ENCODE measurements around the gene SLC25A39.

Gene SLC25A39

DNA sequence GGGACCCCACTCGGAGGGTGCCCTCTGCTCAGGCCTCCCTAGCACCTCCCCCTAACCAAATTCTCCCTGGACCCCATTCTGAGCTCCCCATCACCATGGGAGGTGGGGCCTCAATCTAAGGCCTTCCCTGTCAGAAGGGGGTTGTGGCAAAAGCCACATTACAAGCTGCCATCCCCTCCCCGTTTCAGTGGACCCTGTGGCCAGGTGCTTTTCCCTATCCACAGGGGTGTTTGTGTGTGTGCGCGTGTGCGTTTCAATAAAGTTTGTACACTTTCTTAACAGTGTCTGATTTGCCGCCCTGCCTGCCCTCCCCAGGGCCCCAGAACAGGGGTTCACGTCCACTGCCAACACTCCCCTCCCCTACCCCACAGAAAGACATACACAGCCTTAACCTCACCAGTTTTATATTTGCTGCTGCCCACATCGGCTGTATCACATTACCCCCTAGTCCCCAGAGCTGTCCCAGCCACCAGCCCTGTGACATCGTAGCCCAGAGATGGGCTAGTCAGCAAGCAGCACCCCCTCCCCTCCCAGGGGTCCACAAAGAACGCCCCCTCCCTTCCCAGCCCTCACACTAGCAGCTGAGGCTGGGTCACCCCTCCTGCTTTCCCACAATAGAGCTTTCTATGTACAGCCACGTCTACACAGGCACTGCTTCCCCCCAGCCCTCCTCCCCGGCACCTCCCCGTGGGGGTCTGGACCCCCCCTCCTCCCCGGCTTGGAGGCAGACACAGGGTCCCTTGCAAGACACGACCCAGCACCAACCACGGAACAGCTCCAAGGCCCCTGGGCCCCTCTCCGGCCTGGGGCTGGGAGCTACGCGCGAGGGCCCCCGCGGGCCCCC lies 28.4 kb upstream of the SLC25A39 start:
- no peak for DNase-seq (ENCODE audit: low read depth)
- TF ChIP-seq, protein P1, sequence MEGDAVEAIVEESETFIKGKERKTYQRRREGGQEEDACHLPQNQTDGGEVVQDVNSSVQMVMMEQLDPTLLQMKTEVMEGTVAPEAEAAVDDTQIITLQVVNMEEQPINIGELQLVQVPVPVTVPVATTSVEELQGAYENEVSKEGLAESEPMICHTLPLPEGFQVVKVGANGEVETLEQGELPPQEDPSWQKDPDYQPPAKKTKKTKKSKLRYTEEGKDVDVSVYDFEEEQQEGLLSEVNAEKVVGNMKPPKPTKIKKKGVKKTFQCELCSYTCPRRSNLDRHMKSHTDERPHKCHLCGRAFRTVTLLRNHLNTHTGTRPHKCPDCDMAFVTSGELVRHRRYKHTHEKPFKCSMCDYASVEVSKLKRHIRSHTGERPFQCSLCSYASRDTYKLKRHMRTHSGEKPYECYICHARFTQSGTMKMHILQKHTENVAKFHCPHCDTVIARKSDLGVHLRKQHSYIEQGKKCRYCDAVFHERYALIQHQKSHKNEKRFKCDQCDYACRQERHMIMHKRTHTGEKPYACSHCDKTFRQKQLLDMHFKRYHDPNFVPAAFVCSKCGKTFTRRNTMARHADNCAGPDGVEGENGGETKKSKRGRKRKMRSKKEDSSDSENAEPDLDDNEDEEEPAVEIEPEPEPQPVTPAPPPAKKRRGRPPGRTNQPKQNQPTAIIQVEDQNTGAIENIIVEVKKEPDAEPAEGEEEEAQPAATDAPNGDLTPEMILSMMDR (conservative IDR thresholded peaks at IDR 0.05; ENCODE audit: low read length): no peak
- no peak overlapping the region for H3K4me3 ChIP-seq (ENCODE audit: low read length)

DNA sequence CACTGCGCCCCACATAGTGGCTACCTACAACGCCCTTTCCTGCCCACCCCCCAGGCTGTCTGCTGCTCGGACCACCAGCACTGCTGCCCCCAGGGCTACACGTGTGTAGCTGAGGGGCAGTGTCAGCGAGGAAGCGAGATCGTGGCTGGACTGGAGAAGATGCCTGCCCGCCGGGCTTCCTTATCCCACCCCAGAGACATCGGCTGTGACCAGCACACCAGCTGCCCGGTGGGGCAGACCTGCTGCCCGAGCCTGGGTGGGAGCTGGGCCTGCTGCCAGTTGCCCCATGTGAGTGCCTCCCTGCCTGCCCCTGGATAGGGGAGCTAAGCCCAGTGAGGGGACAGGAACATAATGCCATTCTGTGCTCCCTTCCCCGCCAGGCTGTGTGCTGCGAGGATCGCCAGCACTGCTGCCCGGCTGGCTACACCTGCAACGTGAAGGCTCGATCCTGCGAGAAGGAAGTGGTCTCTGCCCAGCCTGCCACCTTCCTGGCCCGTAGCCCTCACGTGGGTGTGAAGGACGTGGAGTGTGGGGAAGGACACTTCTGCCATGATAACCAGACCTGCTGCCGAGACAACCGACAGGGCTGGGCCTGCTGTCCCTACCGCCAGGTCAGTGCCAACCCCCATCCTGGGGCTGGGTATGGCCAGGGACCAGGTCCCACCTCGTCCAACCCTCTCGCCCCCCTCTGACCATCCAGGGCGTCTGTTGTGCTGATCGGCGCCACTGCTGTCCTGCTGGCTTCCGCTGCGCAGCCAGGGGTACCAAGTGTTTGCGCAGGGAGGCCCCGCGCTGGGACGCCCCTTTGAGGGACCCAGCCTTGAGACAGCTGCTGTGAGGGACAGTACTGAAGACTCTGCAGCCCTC lies 27.6 kb upstream of the SLC25A39 start:
- TF ChIP-seq, protein P1 (conservative IDR thresholded peaks at IDR 0.05; ENCODE audit: low read length): no peak

DNA sequence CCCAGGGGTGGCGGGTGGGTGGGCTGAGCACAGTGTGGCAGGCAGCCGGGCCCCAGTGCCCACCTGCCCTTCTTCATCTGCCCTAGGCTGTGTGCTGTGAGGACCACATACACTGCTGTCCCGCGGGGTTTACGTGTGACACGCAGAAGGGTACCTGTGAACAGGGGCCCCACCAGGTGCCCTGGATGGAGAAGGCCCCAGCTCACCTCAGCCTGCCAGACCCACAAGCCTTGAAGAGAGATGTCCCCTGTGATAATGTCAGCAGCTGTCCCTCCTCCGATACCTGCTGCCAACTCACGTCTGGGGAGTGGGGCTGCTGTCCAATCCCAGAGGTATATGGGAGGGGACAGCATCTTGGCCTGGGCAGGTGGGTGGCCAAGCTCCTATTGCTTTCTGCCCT lies 26.8 kb upstream of the SLC25A39 start:
- no peak for DNase-seq (ENCODE audit: low read depth)
- TF ChIP-seq, protein P1 (conservative IDR thresholded peaks at IDR 0.05; ENCODE audit: low read length): no peak
- H3K4me3 ChIP-seq (ENCODE audit: low read length): no peak overlapping the region

More for the DNA sequence above, 27.6 kb upstream of the SLC25A39 start:
- H3K4me3 ChIP-seq (ENCODE audit: low read length): no peak overlapping the region
- DNase-seq (ENCODE audit: low read depth): no peak

DNA sequence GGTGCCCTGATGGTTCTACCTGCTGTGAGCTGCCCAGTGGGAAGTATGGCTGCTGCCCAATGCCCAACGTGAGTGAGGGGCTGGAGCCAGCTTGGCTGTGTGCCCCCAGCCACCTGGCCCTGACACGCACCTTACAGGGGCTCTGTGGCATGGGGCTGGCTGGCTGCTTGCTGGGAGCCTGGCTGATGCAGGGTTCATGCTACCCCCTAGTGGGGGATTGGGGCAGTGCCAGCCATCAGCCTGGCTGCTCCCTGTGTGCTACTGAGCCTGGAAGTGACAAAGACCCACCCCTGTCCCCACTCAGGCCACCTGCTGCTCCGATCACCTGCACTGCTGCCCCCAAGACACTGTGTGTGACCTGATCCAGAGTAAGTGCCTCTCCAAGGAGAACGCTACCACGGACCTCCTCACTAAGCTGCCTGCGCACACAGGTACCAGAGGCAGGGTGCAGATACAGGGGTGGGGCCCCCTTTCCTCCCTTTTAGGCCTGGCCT lies 26.2 kb upstream of the SLC25A39 start:
- DNase-seq (ENCODE audit: low read depth): peak; percentile 43
- no peak overlapping the region for H3K4me3 ChIP-seq (ENCODE audit: low read length)
- TF ChIP-seq, protein P1 (conservative IDR thresholded peaks at IDR 0.05; ENCODE audit: low read length): peak; percentile 70

DNA sequence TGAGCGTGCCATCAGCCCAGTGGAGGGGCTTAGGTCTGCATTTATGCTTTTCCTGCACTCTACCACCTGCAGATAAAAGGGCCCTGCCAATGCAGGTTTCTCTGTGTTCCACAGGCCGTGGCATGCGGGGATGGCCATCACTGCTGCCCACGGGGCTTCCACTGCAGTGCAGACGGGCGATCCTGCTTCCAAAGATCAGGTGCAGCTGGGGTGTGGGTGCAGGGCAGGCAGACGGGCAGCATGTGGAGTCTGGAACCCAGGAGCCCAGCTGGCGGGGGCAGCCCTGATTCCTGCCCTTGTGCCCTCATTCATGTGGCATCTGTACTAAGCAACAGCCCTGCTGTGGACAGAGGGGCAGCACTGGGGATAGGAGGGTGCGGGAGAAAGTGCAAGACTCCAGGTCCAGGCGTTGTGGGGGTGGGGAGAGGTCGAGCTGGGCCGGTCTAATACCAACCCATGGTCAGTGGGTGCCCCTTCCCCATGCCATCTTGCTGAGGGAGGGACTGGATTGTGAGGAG lies 25.0 kb upstream of the SLC25A39 start:
- TF ChIP-seq, protein P1 (conservative IDR thresholded peaks at IDR 0.05; ENCODE audit: low read length): no peak
- no peak overlapping the region for H3K4me3 ChIP-seq (ENCODE audit: low read length)

DNA sequence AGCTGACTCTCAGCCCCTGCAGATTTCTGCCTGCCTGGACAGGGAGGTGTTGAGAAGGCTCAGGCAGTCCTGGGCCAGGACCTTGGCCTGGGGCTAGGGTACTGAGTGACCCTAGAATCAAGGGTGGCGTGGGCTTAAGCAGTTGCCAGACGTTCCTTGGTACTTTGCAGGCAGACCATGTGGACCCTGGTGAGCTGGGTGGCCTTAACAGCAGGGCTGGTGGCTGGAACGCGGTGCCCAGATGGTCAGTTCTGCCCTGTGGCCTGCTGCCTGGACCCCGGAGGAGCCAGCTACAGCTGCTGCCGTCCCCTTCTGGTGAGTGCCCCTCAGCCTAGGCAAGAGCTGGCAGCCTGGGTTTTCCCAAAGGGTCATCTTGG lies 24.4 kb upstream of the SLC25A39 start:
- TF ChIP-seq, protein P1 (conservative IDR thresholded peaks at IDR 0.05; ENCODE audit: low read length): no peak
- no peak overlapping the region for H3K4me3 ChIP-seq (ENCODE audit: low read length)

More for the DNA sequence above, 25.0 kb upstream of the SLC25A39 start:
- DNase-seq (ENCODE audit: low read depth): no peak

More for the DNA sequence above, 24.4 kb upstream of the SLC25A39 start:
- no peak for DNase-seq (ENCODE audit: low read depth)
